GM18505 (cell line): Measurements from ENCODE around the gene ADGRA1.

Experiments used
- ATAC-seq: cut with Tn5 transposase; IDR thresholded peaks from one replicate; pipeline ENCODE4 v1.9.1; 2021; ENCODE audit not compliant: unreplicated experiment
- POLR2A ChIP-seq: IDR thresholded peaks from 4 replicates; pipeline ENCODE4 v1.6.1; 2011; ENCODE audit warnings: borderline replicate concordance; ENCODE audit not compliant: insufficient read depth, insufficient read length; ENCODE audit errors: extremely low read depth

Gene ADGRA1

DNA sequence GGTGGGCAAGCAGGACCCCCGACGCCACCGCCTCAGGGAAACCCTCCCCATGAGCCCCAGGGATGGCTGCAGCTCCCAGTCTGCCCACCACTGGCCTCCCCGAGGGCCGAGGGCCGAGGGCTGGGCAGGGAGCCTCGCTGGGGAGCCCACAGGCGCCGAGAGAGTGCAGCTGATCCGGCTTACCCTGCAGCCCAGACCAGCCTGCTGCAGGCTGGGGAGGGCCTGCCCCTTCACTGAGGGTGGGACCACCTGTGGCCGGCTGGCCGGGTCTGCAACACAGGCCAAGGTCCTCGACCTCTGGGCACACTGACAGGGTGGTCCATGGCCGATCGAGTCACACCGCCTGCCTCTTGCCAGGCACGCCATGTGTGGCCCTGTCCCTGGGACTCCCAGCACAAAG lies 27.3 kb upstream of the ADGRA1 start:
- no peak for TF ChIP-seq POLR2A
- no peak for ATAC-seq

GRCh38 chr10:133060881-133061280 lies 26.8 kb upstream of the ADGRA1 start:
- no peak for TF ChIP-seq POLR2A
- ATAC-seq, result no peak

DNA sequence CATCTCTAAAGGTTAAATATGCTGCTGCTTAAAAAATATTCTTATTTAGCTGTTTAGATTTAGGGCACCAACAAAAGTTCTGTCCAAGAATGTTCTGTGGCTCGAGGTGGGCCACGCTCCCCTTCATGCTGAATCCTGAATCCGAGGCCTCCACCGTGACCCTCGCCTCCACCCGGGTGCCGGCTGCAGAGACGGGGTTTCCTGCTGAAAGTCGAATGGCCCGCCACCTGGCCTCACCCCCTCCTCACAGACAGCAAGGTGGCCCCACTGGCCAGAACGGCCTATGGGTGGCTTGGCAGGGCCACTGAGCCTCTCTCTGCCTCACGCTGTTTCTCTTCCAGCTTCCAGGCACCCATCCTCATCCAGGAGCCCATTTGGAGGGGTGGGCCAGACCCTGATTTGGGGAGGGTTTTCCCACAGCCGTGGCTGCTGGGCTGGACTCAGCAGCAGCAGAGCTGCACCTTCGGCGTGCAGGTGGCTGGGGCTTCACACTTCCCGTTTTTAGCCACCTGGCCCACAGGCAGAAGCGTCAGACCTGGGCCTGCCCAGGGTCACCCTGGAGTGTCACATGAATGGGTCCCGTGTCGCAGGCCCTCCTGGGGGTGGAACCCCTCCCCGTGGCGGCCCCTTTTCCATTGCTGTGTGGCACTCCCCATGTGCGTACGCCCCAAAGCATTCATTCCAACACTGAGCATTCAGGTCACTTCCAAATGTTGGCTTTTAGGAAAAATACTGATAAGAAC lies 26.3 kb upstream of the ADGRA1 start:
- TF ChIP-seq POLR2A, result no peak
- ATAC-seq, result no peak

DNA sequence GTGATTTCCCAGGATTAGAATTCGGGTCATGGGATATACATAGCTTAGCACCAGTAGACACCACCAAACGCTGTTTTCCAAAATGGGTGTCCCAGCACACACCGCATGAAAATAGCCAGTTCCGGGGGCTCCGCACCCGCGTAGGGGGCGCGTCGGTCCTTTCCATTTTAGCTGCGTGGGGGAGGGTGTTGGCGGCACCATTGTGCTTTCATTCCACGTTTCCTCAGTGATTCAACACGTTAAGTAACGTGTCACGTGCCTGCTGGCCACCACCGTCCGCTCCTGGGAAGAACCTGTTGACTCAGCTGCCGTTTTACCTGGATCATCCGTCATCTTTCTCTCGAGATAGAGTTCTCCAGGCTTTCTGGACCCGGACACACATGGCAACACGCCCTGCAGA lies 25.6 kb upstream of the ADGRA1 start:
- no peak for TF ChIP-seq POLR2A
- ATAC-seq, result no peak

DNA sequence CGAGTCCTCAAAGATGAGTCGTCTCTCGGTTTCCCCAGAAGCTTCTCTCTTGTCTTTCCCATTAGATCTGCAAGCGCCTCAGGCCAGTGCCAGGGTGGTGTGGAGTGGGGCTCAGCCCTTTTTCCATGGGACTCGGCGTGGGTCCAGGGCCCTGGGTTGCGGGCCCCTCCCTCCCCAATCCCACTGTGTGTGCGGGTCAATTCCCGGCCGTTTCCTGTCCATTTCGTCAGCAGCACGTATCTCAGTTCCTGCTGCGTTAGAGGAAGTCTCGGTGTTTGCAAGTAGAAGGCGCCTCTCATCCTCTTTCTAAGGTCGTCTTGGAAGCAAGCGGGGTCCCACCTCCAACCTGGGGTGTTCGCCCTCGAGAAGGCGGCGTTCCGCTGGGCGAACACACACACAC lies 25.1 kb upstream of the ADGRA1 start:
- ATAC-seq, result no peak
- TF ChIP-seq POLR2A, result no peak

DNA sequence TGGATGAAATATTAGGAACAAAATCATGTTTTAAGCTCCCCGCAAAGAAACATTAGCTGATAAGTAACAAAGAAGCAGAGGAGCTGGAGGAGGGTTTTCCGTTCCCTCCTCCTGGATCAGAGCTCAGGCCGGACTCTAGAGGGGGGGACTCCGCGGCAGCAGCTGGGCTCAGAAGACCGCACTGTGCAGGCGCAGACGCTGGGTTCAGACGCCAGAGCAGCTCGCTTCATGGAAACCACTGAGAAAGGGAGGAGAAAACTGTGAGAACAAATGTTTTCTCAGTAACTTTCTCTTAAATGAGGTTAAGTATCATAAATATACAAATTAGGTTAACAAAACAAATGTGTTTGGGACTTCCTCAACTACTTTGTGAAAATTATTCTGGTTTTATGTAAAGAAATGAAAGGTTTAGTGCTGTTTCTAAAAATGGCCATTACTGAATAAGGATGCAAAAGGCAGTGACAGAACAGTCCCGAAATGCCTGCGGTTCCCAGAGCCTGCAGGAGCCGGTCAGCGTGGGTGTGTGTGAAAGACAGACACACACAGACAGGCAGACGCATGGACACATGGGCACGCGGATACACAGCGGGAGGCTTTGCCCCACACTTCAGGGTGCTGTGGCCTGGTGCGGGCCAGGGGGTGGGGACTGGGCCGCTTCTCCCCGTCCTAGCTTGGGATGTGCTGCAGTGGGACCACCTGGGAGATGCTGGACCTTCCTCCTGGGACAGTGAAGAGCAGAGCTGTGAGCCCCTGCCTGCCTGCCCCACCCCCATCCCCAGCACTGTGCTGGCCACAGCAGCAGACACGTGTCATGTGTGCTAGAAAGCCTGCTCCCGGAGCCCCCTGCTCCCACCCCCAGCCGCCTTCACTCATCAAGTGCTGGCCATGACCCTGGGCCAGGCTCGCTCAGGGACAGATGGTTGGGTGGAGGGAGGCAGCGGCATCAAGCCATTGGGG lies 20.3 kb upstream of the ADGRA1 start:
- TF ChIP-seq POLR2A, result no peak
- ATAC-seq, result no peak

DNA sequence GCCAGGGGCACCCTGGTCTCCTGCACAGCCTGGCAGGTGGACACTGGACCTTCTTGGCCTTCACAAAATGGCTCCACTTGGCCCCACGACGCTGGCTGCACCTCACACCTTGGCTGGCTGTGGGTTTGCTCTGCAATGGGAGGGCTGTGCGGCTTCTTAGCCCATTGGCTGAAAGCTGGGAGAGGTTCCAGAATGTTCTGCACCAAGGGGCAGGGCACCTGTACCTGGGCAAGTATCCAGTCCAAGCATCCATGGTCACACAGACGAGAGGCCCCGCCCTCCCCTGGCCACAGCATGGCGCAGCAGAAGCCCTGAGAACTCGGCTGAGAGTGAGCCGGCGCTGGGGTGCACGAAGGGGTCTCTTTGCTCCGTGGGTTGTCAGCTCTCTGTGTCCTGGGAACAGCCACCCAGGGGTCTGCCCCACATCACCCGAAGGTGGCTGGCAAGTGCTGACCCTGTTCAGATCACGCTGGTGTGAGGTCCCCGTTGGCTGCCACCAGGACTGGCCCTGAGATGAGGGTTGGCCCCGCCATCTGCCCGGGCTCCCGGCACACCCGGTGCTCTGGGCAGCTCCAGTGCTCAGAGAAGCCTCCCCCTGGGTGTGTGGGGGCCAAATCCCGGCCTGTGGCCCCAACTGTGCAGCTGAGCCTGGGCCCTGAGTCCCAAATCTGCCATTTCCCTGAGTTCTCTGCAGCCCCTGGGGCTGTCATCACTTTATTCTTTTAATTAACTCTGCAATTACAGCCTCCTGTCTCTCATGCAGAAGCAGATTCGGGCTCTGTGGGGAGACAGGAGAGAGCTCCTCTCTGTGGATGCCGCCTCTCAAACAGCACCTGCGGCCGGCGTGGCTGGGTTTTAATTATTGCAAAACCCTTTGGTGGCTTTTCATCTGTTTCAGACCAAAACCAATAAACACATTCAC lies 19.4 kb upstream of the ADGRA1 start:
- TF ChIP-seq POLR2A, result no peak
- no peak for ATAC-seq

DNA sequence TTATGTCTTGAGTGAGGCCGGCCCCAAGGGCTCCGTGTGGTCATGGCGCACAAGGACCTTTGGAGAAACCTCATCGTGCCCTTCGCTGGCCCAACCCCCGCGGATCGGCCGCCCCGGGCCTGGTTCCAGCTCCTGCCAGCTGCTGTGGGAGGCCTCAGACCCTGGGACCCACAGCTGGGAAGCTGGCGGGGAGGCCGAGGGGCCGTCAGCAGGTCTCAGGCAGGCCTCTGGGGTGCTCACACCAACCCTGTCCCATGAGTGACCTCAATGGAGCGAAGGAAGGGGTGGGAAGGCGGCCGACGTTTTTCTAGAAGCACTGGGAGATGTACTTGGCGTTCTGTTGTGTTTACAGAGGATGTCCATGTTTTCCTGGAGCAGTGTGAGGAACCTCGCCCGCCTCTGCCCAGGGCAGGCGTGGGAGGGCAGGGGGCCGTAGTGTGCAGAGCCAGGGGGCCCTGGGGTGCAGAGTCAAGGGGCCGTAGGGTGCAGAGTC lies 18.6 kb upstream of the ADGRA1 start:
- no peak for ATAC-seq
- TF ChIP-seq POLR2A, result no peak

DNA sequence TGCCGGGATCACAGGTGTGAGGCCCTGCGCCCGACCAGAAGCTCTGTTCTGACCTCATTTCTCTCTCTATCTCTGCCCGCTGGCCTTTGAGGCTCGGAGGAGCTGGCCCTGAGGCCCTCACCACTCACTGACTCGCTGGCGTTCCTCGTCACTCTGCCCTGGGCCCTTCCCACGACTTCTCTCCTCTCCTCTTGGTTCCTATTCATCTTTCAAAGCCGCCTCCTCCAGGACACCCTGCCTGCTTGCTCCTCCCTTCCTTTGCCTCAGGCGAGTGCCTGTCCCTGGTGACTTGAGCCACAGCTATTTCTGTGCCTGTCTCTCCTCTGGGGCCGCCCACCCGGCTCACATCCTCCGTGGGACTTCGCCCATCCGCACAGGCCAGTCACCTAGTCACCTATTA lies 17.3 kb upstream of the ADGRA1 start:
- TF ChIP-seq POLR2A, result no peak

GRCh38 chr10:133070810-133071209 lies 16.9 kb upstream of the ADGRA1 start:
- no peak for TF ChIP-seq POLR2A
- no peak for ATAC-seq

More for the DNA sequence above, 17.3 kb upstream of the ADGRA1 start:
- no peak for ATAC-seq

- no peak for ATAC-seq
- TF ChIP-seq POLR2A, result no peak
These were observed 16.0 kb upstream of the ADGRA1 start for GRCh38 chr10:133071733-133072132.

DNA sequence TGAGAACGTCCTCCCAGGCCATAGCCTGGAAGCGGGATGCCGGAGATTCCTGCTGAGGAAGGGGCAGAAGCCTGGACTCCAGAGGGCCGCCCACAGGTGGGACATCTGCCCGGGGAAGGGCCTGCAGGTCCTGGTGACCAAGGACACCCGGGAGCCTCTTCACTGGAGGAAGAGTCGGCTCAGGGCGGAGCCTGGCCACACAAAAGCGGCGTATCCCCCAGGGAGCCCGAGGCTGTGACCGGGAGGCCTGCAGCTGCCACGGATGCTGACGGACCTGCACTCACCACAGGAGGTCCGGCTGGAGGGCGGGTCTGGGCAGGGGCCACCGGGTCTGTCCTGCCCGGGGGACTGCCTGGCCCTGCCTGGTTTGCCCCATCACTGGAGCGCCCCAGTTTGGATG lies 15.5 kb upstream of the ADGRA1 start:
- ATAC-seq, result no peak
- no peak for TF ChIP-seq POLR2A

GRCh38 chr10:133072720-133073390 lies 14.9 kb upstream of the ADGRA1 start:
- no peak for ATAC-seq
- TF ChIP-seq POLR2A, result no peak
